ENCODE measurements around the gene MCF2L.

- TF ChIP-seq, protein P1, sequence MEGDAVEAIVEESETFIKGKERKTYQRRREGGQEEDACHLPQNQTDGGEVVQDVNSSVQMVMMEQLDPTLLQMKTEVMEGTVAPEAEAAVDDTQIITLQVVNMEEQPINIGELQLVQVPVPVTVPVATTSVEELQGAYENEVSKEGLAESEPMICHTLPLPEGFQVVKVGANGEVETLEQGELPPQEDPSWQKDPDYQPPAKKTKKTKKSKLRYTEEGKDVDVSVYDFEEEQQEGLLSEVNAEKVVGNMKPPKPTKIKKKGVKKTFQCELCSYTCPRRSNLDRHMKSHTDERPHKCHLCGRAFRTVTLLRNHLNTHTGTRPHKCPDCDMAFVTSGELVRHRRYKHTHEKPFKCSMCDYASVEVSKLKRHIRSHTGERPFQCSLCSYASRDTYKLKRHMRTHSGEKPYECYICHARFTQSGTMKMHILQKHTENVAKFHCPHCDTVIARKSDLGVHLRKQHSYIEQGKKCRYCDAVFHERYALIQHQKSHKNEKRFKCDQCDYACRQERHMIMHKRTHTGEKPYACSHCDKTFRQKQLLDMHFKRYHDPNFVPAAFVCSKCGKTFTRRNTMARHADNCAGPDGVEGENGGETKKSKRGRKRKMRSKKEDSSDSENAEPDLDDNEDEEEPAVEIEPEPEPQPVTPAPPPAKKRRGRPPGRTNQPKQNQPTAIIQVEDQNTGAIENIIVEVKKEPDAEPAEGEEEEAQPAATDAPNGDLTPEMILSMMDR (conservative IDR thresholded peaks at IDR 0.05; ENCODE audit: low read length): no peak
- no peak for TF ChIP-seq EZH2phosphoT487 (IDR thresholded peaks at IDR 0.05; ENCODE audit: borderline replicate concordance, low read depth, low read length)
Measured at GRCh38 chr13:112930192-112930591, 38.8 kb upstream of the MCF2L start.

All from OCI-LY7 (cell line).